MM.1S (cell line): ENCODE measurements around the gene RYK.

ENCODE experiments used
- DNase-seq: peaks from one replicate; pipeline ENCODE4 v3.0.0-alpha.2; 2015
- H2AFZ ChIP-seq: fragments of 300-600 bp; sonication (generic); 2 replicates; pipeline ENCODE4 v1.6.0; 2016; ENCODE audit warnings: antibody characterized with exemption, low read length
- H3F3A ChIP-seq: fragments of 300-600 bp; sonication (generic); 2 replicates; pipeline ENCODE4 v1.6.1; 2016; ENCODE audit warnings: mild to moderate bottlenecking, antibody characterized with exemption, low read length, moderate library complexity, mixed read lengths; ENCODE audit not compliant: insufficient read depth
- H3K27ac ChIP-seq: fragments of 300-600 bp; sonication (generic); 2 replicates; pipeline ENCODE4 v1.5.1; 2016; ENCODE audit warnings: mild to moderate bottlenecking, low read length
- H3K27me3 ChIP-seq: fragments of 300-600 bp; sonication (generic); replicated peaks from 2 replicates; pipeline ENCODE4 v1.6.0; 2016; ENCODE audit warnings: low read length; ENCODE audit not compliant: insufficient read depth
- H3K36me3 ChIP-seq: fragments of 300-600 bp; sonication (generic); replicated peaks from 2 replicates; pipeline ENCODE4 v1.6.1; 2016; ENCODE audit warnings: mild to moderate bottlenecking, low read length, mixed read lengths; ENCODE audit not compliant: insufficient read depth
- H3K4me1 ChIP-seq: fragments of 300-600 bp; sonication (generic); 2 replicates; pipeline ENCODE4 v1.6.1; 2016; ENCODE audit warnings: low read length, mixed read lengths
- H3K4me2 ChIP-seq: fragments of 300-600 bp; sonication (generic); 2 replicates; pipeline ENCODE4 v1.6.0; 2016; ENCODE audit warnings: low read depth, low read length
- H3K4me3 ChIP-seq: fragments of 300-600 bp; sonication (generic); 2 replicates; pipeline ENCODE4 v1.5.1; 2016; ENCODE audit warnings: low read length, mixed read lengths
- H3K79me2 ChIP-seq: fragments of 300-600 bp; sonication (generic); 2 replicates; pipeline ENCODE4 v1.6.1; 2016; ENCODE audit warnings: mixed run types, low read length, mixed read lengths
- H3K9ac ChIP-seq: fragments of 300-600 bp; sonication (generic); 2 replicates; pipeline ENCODE4 v1.6.1; 2016; ENCODE audit warnings: low read length, mixed read lengths
- H3K9me2 ChIP-seq: fragments of 300-600 bp; sonication (generic); replicated peaks from 2 replicates; pipeline ENCODE4 v1.6.1; 2016; ENCODE audit warnings: mild to moderate bottlenecking, low read length, mixed read lengths; ENCODE audit not compliant: insufficient read depth
- H3K9me3 ChIP-seq: fragments of 300-600 bp; sonication (generic); replicated peaks from 2 replicates; pipeline ENCODE4 v1.6.1; 2016; ENCODE audit warnings: mild to moderate bottlenecking, low read length, mixed read lengths; ENCODE audit not compliant: insufficient read depth
- H4K20me1 ChIP-seq: fragments of 300-600 bp; sonication (generic); 2 replicates; pipeline ENCODE4 v1.6.1; 2016; ENCODE audit warnings: mild to moderate bottlenecking, low read length, moderate library complexity, mixed read lengths; ENCODE audit not compliant: insufficient read depth
- CTCF ChIP-seq: fragments of 300-600 bp; sonication (generic); IDR thresholded peaks from 2 replicates; pipeline ENCODE4 v1.5.1; 2016; ENCODE audit warnings: antibody characterized with exemption, low read length, mixed read lengths
- EZH2 ChIP-seq: fragments of 300-600 bp; sonication (generic); optimal IDR thresholded peaks from 2 replicates; pipeline ENCODE3; 2017; ENCODE audit warnings: low read depth, mild to moderate bottlenecking, antibody characterized with exemption, low read length, mixed read lengths
- EZH2phosphoT487 ChIP-seq: fragments of 300-600 bp; sonication (generic); IDR thresholded peaks from 2 replicates; pipeline ENCODE4 v1.6.1; 2018; ENCODE audit warnings: antibody characterized with exemption, low read length

RYK gene

GRCh38 chr3:134284438-134284837 is 33.8 kb upstream of the RYK start:
- Histone ChIP-seq H3K4me1 (no peaks in the 10 kb centered on the region), H4K20me1 (no peaks in the 10 kb centered on the region), H2AFZ (no peak overlapping the region), H3K36me3 (no peaks in the 10 kb centered on the region), H3K9me3 (no peaks in the 10 kb centered on the region), H3K4me2 (no peak overlapping the region), H3F3A (no peaks in the 10 kb centered on the region), H3K9ac (no peak overlapping the region), H3K79me2 (no peaks in the 10 kb centered on the region), H3K27ac (no peak overlapping the region), H3K27me3 (peaks cover 43% of the 10 kb centered on the region), H3K9me2 (no peaks in the 10 kb centered on the region), H3K4me3 (no peak overlapping the region)
- no peak for DNase-seq
- TF ChIP-seq CTCF, result no peak
- TF ChIP-seq EZH2, result no peak
- TF ChIP-seq EZH2phosphoT487, result no peak

GRCh38 chr3:134282659-134283047 is 32.0 kb upstream of the RYK start:
- Histone ChIP-seq H3K9ac (no peak overlapping the region), H2AFZ (no peak overlapping the region), H3K4me2 (no peak overlapping the region), H3K4me3 (no peak overlapping the region), H3F3A (no peaks in the 10 kb centered on the region), H3K36me3 (no peaks in the 10 kb centered on the region), H3K27ac (no peak overlapping the region), H4K20me1 (no peaks in the 10 kb centered on the region), H3K9me3 (no peaks in the 10 kb centered on the region), H3K79me2 (no peaks in the 10 kb centered on the region), H3K27me3 (peaks cover 26% of the 10 kb centered on the region), H3K4me1 (no peaks in the 10 kb centered on the region), H3K9me2 (no peaks in the 10 kb centered on the region)
- TF ChIP-seq EZH2phosphoT487, result no peak
- TF ChIP-seq CTCF, result no peak
- TF ChIP-seq EZH2, result no peak
- no peak for DNase-seq

- Histone ChIP-seq H3K9me3 (no peaks in the 10 kb centered on the region), H3K9ac (no peak overlapping the region), H3F3A (no peaks in the 10 kb centered on the region), H3K79me2 (no peaks in the 10 kb centered on the region), H4K20me1 (no peaks in the 10 kb centered on the region), H3K4me3 (no peak overlapping the region), H3K4me1 (no peaks in the 10 kb centered on the region), H3K4me2 (no peak overlapping the region), H3K36me3 (no peaks in the 10 kb centered on the region), H3K9me2 (no peaks in the 10 kb centered on the region), H3K27ac (no peak overlapping the region), H2AFZ (no peak overlapping the region), H3K27me3 (peaks cover 20% of the 10 kb centered on the region)
- TF ChIP-seq EZH2, result no peak
- TF ChIP-seq EZH2phosphoT487, result no peak
- TF ChIP-seq CTCF, result no peak
- DNase-seq, result no peak
Observed at GRCh38 chr3:134281912-134282658, 31.4 kb upstream of the RYK start.
